GM19193 (cell line): ENCODE data around the gene CNTRL.

ENCODE experiments used
- POLR2A ChIP-seq: IDR thresholded peaks from 4 replicates; pipeline ENCODE4 v1.6.1; 2011; ENCODE audit not compliant: insufficient read depth, insufficient read length; ENCODE audit errors: extremely low read depth

Gene CNTRL

GRCh38 chr9:121201045-121201737 is 126.4 kb downstream of the CNTRL start:
- no peak for TF ChIP-seq POLR2A

GRCh38 chr9:121201738-121202533 is 127.2 kb downstream of the CNTRL start, which contains the start of gene RAB14:
Gene RAB14 (minus strand): TSS chr9:121201869. CDS start chr9:121193412, 8,457 bp downstream.
- peak; percentile 82 for TF ChIP-seq POLR2A

- no peak for TF ChIP-seq POLR2A
These were observed 129.4 kb downstream of the CNTRL start for GRCh38 chr9:121204121-121204520.

- no peak for TF ChIP-seq POLR2A
These were observed 129.9 kb downstream of the CNTRL start for GRCh38 chr9:121204611-121205010.

GRCh38 chr9:121206516-121207370 is 132.0 kb downstream of the CNTRL start:
- TF ChIP-seq POLR2A = no peak

- peak; percentile 28 for TF ChIP-seq POLR2A
These were observed 132.7 kb downstream of the CNTRL start for GRCh38 chr9:121207371-121207940.

GRCh38 chr9:121210536-121210935 is 135.8 kb downstream of the CNTRL start:
- no peak for TF ChIP-seq POLR2A

- no peak for TF ChIP-seq POLR2A
These were observed 138.5 kb downstream of the CNTRL start for GRCh38 chr9:121213136-121213806.

GRCh38 chr9:121214005-121214404 is 139.2 kb downstream of the CNTRL start:
- TF ChIP-seq POLR2A = no peak

- no peak for TF ChIP-seq POLR2A
These were observed 141.6 kb downstream of the CNTRL start for GRCh38 chr9:121216271-121216805.

GRCh38 chr9:121217609-121218292 is 143.0 kb downstream of the CNTRL start:
- no peak for TF ChIP-seq POLR2A

- no peak for TF ChIP-seq POLR2A
These were observed 143.7 kb downstream of the CNTRL start for GRCh38 chr9:121218357-121219027.

GRCh38 chr9:121219530-121219929 is 144.8 kb downstream of the CNTRL start:
- no peak for TF ChIP-seq POLR2A
